HCT116 (cell line): Measurements from ENCODE around the gene RAB8A. TPM values are rescaled to one million over a fixed set of nuclear protein-coding genes. Genes with fewer than 3 reads are reported as not detected.

Experiments
- ATAC-seq: fragments of 200-7000 bp; cut with Tn5 transposase; 2 replicates; pipeline ENCODE4 v1.9.1; 2020; ENCODE audit warnings: mild to moderate bottlenecking, moderate library complexity
- BruUV-seq: library from RNA; stranded (reverse); fragments of 400-500 nt; replicated peaks from 2 replicates; lab custom pipeline; 2021; lab: Mats Ljungman, UMichigan
- CTCF ChIA-PET: fragments of 300-600 bp; sonication (Branson Sonifier 250); formaldehyde crosslinking; loops from one replicate; lab custom pipeline; 2021; ENCODE audit warnings: antibody characterized with exemption; lab: Charles Lee
- POLR2A ChIA-PET: fragments of 300-600, 350-600 bp; sonication (Branson Sonifier 250); formaldehyde crosslinking; loops from one replicate; lab custom pipeline; 2021; ENCODE audit warnings: antibody characterized with exemption; lab: Charles Lee
- RAD21 ChIA-PET, 2 experiments: fragments of 300-600 bp; sonication (Branson Sonifier 250); formaldehyde crosslinking; loops; one replicate each; lab custom pipeline; 2023; ENCODE audit warnings: low total read pairs in 2 of 2; ENCODE audit not compliant: uncharacterized antibody in 2 of 2, unreplicated experiment in 2 of 2, low non-redundant PET in 1 of 2; lab: Charles Lee
- DNase-seq: peaks from one replicate; pipeline ENCODE4 v3.0.0-alpha.2; 2010; ENCODE audit warnings: low read depth, low spot score
- H2AFZ ChIP-seq: fragments of 200-600 bp; shearing (Covaris generic), sonication (generic); 2 replicates; pipeline ENCODE4 v1.6.1; 2017; ENCODE audit warnings: low read depth, mixed run types, mixed read lengths, antibody characterized with exemption, low read length; ENCODE audit not compliant: poor library complexity, severe bottlenecking
- H3K27ac ChIP-seq: 2 replicates; pipeline ENCODE4 v1.5.1; 2012; ENCODE audit warnings: low read depth, low read length
- H3K27me3 ChIP-seq: fragments of 200-600 bp; sonication (generic); 2 replicates; pipeline ENCODE4 v1.6.1; 2016; ENCODE audit warnings: mixed run types, low read length, mixed read lengths; ENCODE audit not compliant: insufficient read depth
- H3K36me3 ChIP-seq, 2 experiments: fragments of 200-500 bp in 1 of 2; fragments of 200-600 bp in 1 of 2; sonication (Bioruptor generic) in 1 of 2; sonication (generic) in 1 of 2; 2 replicates each; pipeline versions ENCODE4 v1.5.1 to v1.6.1; 2014 to 2016; ENCODE audit warnings: low read length in 2 of 2, inconsistent platforms in 1 of 2, mixed read lengths in 1 of 2, mixed run types in 1 of 2; ENCODE audit not compliant: insufficient read depth in 2 of 2, control insufficient read depth in 1 of 2
- H3K4me1 ChIP-seq, 2 experiments: fragments of 200-600 bp in 1 of 2; sonication (generic) in 1 of 2; 2 replicates each; pipeline versions ENCODE4 v1.5.1 to v1.6.1; 2012 to 2017; ENCODE audit warnings: low read length in 2 of 2, inconsistent platforms in 1 of 2, mild to moderate bottlenecking in 1 of 2, mixed read lengths in 1 of 2, mixed run types in 1 of 2, moderate library complexity in 1 of 2; ENCODE audit not compliant: insufficient read depth in 2 of 2, control insufficient read depth in 1 of 2
- H3K4me2 ChIP-seq: fragments of 200-600 bp; sonication (generic); 2 replicates; pipeline ENCODE4 v1.6.1; 2017; ENCODE audit warnings: mixed run types, low read length, mixed read lengths
- H3K4me3 ChIP-seq, 2 experiments: fragments of 200-600 bp in 1 of 2; sonication (generic) in 1 of 2; replicated peaks in 1 of 2; 2 replicates each; pipeline ENCODE4 v1.5.1; 2011 to 2016; ENCODE audit warnings: low read length in 2 of 2, control low read depth in 1 of 2, low read depth in 1 of 2, mild to moderate bottlenecking in 1 of 2, mixed read lengths in 1 of 2, mixed run types in 1 of 2
- H3K79me2 ChIP-seq: fragments of 200-600 bp; sonication (generic); 2 replicates; pipeline ENCODE4 v1.6.1; 2017; ENCODE audit warnings: mild to moderate bottlenecking, mixed run types, low read length, moderate library complexity, mixed read lengths; ENCODE audit not compliant: insufficient read depth
- H3K9ac ChIP-seq: fragments of 200-600 bp; sonication (generic); 2 replicates; pipeline ENCODE4 v1.6.1; 2016; ENCODE audit warnings: low read length, mixed read lengths
- H3K9me2 ChIP-seq: fragments of 200-600 bp; sonication (generic), shearing (Covaris generic); 2 replicates; pipeline ENCODE4 v1.6.1; 2017; ENCODE audit warnings: mixed run types, mild to moderate bottlenecking, moderate library complexity; ENCODE audit not compliant: insufficient read depth
- H3K9me3 ChIP-seq, 2 experiments: fragments of 200-500 bp in 1 of 2; fragments of 200-600 bp in 1 of 2; sonication (Bioruptor generic) in 1 of 2; sonication (generic) in 1 of 2; 2 replicates each; pipeline ENCODE4 v1.6.1; 2014 to 2017; ENCODE audit warnings: low read length in 2 of 2, mixed read lengths in 2 of 2, inconsistent platforms in 1 of 2, low read depth in 1 of 2, mild to moderate bottlenecking in 1 of 2, mixed run types in 1 of 2, moderate library complexity in 1 of 2; ENCODE audit not compliant: control insufficient read depth in 1 of 2, insufficient read depth in 1 of 2
- H4K20me1 ChIP-seq: fragments of 200-600 bp; sonication (generic), shearing (Covaris generic); 2 replicates; pipeline ENCODE4 v1.6.1; 2017; ENCODE audit warnings: mixed run types, mild to moderate bottlenecking, moderate library complexity; ENCODE audit not compliant: insufficient read depth
- CBX3 ChIP-seq: IDR thresholded peaks from 2 replicates; pipeline ENCODE4 v1.6.1; 2012; ENCODE audit warnings: low read depth
- EGR1 ChIP-seq: IDR thresholded peaks from 2 replicates; pipeline ENCODE4 v1.6.1; 2012; ENCODE audit warnings: low read depth
- EZH2 ChIP-seq: fragments of 200-600 bp; sonication (generic); IDR thresholded peaks from 2 replicates; pipeline ENCODE4 v1.6.1; 2017; ENCODE audit warnings: antibody characterized with exemption, mixed run types
- EZH2phosphoT487 ChIP-seq: fragments of 200-600 bp; IDR thresholded peaks from 2 replicates; pipeline ENCODE4 v1.6.1; 2018; ENCODE audit warnings: antibody characterized with exemption, borderline replicate concordance
- FOSL1 ChIP-seq: IDR thresholded peaks from 2 replicates; pipeline ENCODE4 v1.6.1; 2012; ENCODE audit warnings: low read depth
- JUND ChIP-seq: IDR thresholded peaks from 2 replicates; pipeline ENCODE4 v1.6.1; 2012
- POLR2AphosphoS5 ChIP-seq: IDR thresholded peaks from 2 replicates; pipeline ENCODE4 v1.6.1; 2011; ENCODE audit warnings: mild to moderate bottlenecking, low read depth, low read length, moderate library complexity
- SP1 ChIP-seq: IDR thresholded peaks from 2 replicates; pipeline ENCODE4 v1.6.1; 2012; ENCODE audit warnings: low read depth
- TCF7L2 ChIP-seq: IDR thresholded peaks from 2 replicates; pipeline ENCODE4 v1.7.0; 2011; ENCODE audit warnings: borderline replicate concordance, inconsistent platforms; ENCODE audit not compliant: insufficient read depth, insufficient read length; ENCODE audit errors: extremely low read depth
- YY1 ChIP-seq: IDR thresholded peaks from 2 replicates; pipeline ENCODE4 v1.6.1; 2011; ENCODE audit warnings: low read length, low read depth, moderate library complexity, mild to moderate bottlenecking; ENCODE audit not compliant: insufficient replicate concordance; ENCODE audit errors: extremely low read depth
- intact Hi-C: fragments of 100-400 bp; cut with micrococcal nuclease; formaldehyde crosslinking; loops from 2 replicates; pipeline ENCODE4 v1.10.0; 2022
- total RNA-seq: library from RNA; stranded (reverse); gene quantifications from one replicate; pipeline ENCODE4 v1.2.1, GENCODE V29; 2021; ENCODE audit not compliant: unreplicated experiment

The RAB8A gene
- total RNA-seq, 1 experiment from 2014 or later, result 116 TPM

- Histone ChIP-seq H3K4me3 (no peak overlapping the region), H3K9me2 (no peaks in the 10 kb centered on the region), H3K4me1 (peaks cover 29 to 57% of the 10 kb centered on the region in 2 experiments), H3K27ac (no peak overlapping the region), H3K9ac (no peak overlapping the region), H3K4me2 (no peak overlapping the region), H4K20me1 (no peaks in the 10 kb centered on the region), H2AFZ (no peak overlapping the region), H3K36me3 (peaks cover 0 to 24% of the 10 kb centered on the region in 2 experiments; a peak in 1 of 4 replicates), H3K27me3 (no peaks in the 10 kb centered on the region), H3K9me3 (no peaks in the 10 kb centered on the region), H3K79me2 (peaks cover 84% of the 10 kb centered on the region)
- CTCF ChIA-PET, result no interaction called here
- TF ChIP-seq POLR2AphosphoS5, result no peak
- TF ChIP-seq JUND, result no peak
- no peak for TF ChIP-seq CBX3
- TF ChIP-seq TCF7L2, result no peak
- TF ChIP-seq YY1, result no peak
- no peak for TF ChIP-seq EZH2
- TF ChIP-seq FOSL1, result no peak
- no peak for TF ChIP-seq EGR1
- no peak for TF ChIP-seq SP1
- intact Hi-C loops, result no loop called here
- DNase-seq (no peak), ATAC-seq (no peak)
- POLR2A ChIA-PET, result interaction anchor here (1.1 to 1.5 kb wide), 2 partner anchors 10 to 107 kb away, joined by 3 read pairs; no protein-coding TSS in a partner anchor
- RAD21 ChIA-PET, result no interaction called here
- no TSS peak for BruUV-seq
Observed at GRCh38 chr19:16073988-16074387, 37.7 kb upstream of the RAB8A start.

- ATAC-seq (no peak), DNase-seq (no peak)
- H2AFZ ChIP-seq, result no peak overlapping the region
- no peak overlapping the region for H3K27ac ChIP-seq
- H3K9me3 ChIP-seq, result no peaks in the 10 kb centered on the region
- H3K4me2 ChIP-seq, result peak overlapping the region; percentile 69; the same call in 1 of the 2 replicates
- no peaks in the 10 kb centered on the region for H3K9me2 ChIP-seq
- H3K27me3 ChIP-seq, result no peaks in the 10 kb centered on the region
- no TSS peak for BruUV-seq
- H3K36me3 ChIP-seq, result peaks cover 0 to 24% of the 10 kb centered on the region in 2 experiments; a peak in 1 of 4 replicates
- ChIA-PET RAD21 (no interaction called here), POLR2A (interaction anchor here (0.9 to 1.5 kb wide), 4 partner anchors 11 to 238 kb away, joined by 3 read pairs; no protein-coding TSS in a partner anchor), CTCF (interaction anchor here (1.1 kb wide), 1 partner anchor 8 kb away, joined by 3 read pairs; no protein-coding TSS in a partner anchor)
- intact Hi-C loops, result no loop called here
- H3K9ac ChIP-seq, result peak overlapping the region; percentile 79
- peak overlapping the region in 1 of 2 experiments; percentile 65; a peak in 1 of 4 replicates for H3K4me3 ChIP-seq
- H3K79me2 ChIP-seq, result peaks cover 84% of the 10 kb centered on the region
- 0 out of 2 replicates have a peak, but pooled peaks have one; percentile 3 for TF ChIP-seq POLR2AphosphoS5
- no peak for TF ChIP-seq EZH2phosphoT487
- no peaks in the 10 kb centered on the region for H4K20me1 ChIP-seq
- peaks cover 29 to 57% of the 10 kb centered on the region in 2 experiments for H3K4me1 ChIP-seq
Observed at GRCh38 chr19:16074488-16075365, 37.0 kb upstream of the RAB8A start.
